Measurements from ENCODE around the gene GAA.
"Not testable (repeated sequence)": the region's sequence is repeated elsewhere in the genome, so short reads cannot be mapped to it uniquely, and the experiment has no call there.

Gene GAA

GRCh38 chr17:80084773-80085172 lies 16.6 kb upstream of the GAA start:
- no peak for DNase-seq

DNA sequence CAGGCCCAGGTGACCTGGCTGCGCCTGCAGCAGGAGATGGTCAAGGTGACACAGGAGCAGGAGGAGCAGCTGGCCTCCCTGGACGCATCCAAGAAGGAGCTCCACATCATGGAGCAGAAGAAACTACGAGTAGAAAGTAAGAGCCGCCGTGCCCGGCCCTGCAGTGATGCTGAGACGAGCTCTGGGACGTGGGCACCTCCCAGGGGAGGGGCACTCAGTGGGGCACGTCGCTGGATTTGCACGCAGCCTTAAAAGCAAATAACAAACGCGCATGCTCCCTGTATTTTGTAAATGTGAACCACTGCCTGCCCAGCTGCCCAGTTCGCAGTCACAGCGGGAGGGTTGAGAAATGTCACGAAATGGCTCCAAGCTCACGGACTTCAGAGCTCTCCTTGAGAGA lies 15.3 kb upstream of the GAA start:
- DNase-seq, result no peak

DNA sequence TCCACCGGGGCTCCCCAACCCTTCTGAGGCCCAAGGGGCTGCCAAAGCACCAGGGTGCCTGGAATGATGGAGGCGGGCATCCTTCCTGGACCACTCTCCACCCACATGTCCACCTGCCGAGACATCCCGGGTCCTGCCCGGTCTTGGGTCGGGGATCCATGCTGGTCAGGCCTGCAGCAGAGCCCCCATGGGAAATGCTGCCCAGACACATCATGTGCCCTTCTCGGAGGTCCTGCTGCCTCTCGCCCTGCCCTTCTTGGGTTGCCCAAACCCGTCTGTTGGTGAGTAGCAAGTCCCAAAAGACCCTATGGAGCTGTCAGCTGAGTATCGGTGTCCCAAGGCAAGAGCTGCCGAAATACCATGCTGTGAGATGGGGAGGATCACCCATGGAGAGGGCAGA lies 14.8 kb upstream of the GAA start:
- DNase-seq, result no peak

DNA sequence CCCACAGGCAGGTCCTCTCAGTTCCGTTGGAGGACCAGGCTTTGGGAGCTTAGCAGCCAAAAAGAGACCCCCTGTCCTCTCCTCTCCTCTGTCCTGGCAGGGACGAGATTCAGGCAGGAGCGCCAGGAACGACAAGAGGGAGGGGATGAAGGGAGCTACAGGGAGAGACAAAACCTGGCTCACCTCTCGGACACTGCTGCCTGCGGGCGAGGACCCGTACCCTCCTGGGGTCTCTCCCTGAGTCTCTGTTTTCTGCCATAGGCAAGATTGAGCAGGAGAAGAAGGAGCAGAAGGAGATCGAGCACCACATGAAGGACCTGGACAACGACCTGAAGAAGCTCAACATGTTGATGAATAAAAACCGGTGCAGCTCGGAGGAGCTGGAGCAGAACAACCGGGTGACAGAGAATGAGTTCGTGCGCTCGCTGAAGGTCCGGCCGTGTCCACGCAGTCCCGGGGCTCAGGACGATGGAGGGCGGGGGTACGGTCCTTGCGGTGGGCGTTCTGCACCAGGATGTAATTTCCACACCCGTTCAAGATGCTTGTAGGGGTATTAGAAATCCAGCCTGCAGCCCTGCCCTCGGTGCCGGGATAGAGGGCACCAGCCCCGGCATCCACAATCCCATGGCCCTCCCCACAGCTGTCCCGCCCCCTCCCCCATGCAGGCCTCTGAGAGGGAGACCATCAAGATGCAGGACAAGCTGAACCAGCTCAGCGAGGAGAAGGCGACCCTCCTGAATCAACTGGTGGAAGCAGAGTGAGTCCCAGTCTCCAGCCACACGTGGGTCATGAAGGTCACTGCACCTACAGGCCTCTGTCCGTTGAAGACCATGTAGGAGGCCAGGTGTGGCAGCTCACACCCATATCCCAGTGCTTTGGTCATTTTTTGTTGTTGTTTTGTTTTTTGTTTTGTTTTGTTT lies 13.8 kb upstream of the GAA start:
- DNase-seq, result no peak

DNA sequence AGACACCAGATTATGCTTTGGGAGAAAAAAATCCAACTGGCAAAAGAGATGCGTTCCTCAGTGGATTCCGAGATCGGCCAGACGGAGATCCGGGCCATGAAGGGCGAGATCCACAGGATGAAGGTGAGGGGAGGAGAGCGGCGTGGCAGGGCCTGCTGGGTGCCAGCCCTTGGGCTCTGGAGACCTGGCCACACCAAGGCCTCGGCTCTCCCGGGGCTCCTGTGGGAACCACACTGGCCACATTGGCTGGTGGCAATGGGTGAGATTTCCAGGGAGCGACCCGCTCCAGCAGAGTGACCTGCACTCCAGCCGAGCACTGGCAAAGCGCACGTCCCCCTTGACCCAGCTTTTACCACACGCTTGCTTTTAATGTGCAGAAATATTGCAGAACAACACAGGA lies 11.6 kb upstream of the GAA start:
- no peak for DNase-seq

GRCh38 chr17:80090164-80090563 lies 11.2 kb upstream of the GAA start:
- DNase-seq, result not testable (repeated sequence)

- no peak for DNase-seq
Measured at GRCh38 chr17:80091376-80091775, 10.0 kb upstream of the GAA start.

GRCh38 chr17:80092959-80093358 lies 8.4 kb upstream of the GAA start:
- DNase-seq, result no peak

DNA sequence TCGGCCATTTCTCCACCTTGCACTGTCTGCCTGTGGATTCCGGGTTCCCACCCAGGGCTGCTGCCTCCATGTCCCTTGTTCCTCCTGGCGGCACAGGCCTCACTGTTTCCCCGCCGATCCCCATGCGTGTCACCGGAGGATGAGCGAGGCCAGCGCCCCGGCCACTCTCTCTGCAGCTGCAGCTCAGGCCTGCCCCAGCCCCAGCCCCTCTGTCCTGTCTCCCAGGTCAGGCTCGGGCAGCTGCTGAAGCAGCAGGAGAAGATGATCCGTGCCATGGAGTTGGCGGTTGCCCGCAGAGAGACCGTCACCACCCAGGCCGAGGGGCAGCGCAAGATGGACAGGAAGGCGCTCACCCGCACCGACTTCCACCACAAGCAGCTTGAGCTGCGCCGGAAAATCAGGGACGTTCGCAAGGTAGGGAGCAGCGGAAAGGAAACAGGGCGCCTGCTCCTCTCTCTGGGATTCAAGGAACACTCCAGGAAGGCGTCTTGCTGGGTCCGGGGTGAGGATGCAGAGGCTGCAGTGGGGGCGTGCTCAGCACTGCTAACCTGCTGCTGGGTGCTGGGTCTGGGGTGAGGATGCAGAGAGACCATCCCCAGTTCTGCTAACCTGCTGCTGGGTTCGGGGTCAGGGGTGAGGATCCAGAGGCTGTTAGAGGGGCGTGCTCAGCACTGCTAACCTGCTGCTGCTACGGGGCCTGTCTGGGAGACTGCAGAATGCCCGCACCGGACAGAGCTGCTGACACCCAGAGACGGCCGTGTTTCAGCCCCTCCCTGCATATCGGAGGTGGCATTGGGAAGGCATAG lies 6.1 kb upstream of the GAA start:
- no peak for DNase-seq

DNA sequence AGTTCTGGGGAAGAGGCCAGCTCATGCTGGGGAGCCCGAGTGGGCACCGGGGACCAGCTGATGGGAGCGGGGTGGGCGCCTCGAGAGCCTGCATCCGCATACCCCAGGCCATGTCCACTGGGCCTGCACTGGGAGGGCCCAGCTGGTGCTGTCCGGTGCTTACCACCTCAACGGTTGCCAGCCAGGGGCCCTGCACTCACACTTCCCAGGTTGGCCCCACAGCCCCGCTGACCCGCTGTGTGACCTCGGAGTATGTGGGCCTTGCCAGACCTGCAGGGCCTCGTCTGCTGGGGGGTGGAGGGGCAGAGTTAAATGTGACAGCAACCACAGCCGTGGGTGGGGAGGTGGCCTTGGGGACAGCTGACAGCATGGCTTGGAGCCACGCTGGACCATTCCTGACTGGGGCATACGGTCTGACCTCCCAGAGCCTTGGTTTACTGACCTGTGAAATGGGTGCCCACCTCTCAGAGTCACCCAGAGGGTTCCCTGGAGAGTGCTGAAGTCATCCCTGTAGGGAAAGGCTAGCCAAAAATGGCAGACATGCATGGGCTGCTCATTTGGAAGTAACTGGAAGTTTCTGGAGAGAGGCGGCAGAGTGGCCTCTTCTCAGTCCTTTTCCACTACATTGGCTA lies 5.4 kb upstream of the GAA start:
- no peak for DNase-seq

DNA sequence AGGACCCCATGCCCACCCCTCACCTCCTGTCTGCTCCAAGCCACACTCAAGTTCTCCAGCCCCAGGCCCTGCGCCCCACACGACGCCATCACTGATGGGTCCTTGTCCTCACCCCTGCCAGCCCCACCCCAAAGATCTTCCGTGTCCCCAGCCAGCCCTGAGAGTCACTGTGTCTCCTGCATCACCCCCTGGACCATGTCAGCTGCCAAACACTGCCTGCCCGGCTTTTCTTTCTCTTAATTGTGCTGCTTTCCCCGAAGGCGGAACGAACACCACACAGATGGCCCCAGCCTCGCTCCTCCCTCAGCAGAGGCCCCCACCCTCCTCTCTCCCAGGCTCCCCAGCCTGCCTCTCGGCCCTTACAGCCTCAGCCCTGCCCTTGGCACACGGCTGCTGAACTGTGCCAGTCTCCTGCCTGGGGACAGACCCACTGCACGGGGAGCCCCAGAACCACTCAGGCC lies 4.8 kb upstream of the GAA start:
- peak; percentile 24 for DNase-seq

GRCh38 chr17:80097127-80097621 lies 4.2 kb upstream of the GAA start:
- no peak for DNase-seq

GRCh38 chr17:80097844-80098691 lies 3.3 kb upstream of the GAA start:
- DNase-seq, result no peak

DNA sequence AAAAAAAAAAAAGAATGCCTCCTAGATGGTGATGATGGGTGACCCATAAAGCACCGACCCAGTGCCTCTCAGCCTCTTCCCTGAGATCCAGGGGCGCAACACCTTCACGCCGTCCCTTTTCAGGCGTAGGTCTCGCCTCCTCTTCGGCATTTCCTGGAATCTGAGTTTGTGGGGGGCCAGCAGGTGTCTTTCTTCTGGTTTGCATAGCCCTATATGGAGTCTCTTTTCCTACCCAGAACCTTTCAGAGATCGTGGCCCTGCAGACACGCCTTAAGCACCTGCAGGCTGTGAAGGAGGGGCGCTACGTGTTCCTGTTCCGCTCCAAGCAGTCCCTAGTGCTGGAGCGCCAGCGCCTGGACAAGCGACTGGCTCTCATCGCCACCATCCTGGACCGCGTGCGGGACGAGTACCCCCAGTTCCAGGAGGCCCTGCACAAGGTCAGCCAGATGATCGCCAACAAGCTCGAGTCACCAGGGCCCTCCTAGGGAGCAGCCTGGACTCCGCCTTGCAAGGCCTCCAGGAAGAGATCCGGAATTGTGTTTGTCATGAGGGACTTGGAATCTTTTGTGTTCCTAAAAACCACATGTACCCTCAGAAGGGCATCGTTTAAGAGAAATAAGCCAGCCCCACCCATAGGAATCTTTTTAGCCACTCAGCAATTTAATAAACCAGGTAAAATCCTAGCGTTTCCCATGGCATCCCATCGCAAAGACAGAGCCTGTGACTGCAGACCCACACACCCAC lies 1.9 kb upstream of the GAA start:
- no peak for DNase-seq

GRCh38 chr17:80100035-80100323 lies 1.4 kb upstream of the GAA start:
- DNase-seq, result no peak

- peak; percentile 78 for DNase-seq
Measured at GRCh38 chr17:80101946-80102663, 724 bp downstream of the GAA start.

- DNase-seq, result no peak
Measured at GRCh38 chr17:80102664-80103448, 1.5 kb downstream of the GAA start.

DNA sequence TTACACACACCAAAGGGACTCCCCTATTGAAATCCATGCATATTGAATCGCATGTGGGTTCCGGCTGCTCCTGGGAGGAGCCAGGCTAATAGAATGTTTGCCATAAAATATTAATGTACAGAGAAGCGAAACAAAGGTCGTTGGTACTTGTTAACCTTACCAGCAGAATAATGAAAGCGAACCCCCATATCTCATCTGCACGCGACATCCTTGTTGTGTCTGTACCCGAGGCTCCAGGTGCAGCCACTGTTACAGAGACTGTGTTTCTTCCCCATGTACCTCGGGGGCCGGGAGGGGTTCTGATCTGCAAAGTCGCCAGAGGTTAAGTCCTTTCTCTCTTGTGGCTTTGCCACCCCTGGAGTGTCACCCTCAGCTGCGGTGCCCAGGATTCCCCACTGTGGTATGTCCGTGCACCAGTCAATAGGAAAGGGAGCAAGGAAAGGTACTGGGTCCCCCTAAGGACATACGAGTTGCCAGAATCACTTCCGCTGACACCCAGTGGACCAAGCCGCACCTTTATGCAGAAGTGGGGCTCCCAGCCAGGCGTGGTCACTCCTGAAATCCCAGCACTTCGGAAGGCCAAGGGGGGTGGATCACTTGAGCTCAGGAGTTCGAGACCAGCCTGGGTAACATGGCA lies 2.2 kb downstream of the GAA start:
- no peak for DNase-seq

DNA sequence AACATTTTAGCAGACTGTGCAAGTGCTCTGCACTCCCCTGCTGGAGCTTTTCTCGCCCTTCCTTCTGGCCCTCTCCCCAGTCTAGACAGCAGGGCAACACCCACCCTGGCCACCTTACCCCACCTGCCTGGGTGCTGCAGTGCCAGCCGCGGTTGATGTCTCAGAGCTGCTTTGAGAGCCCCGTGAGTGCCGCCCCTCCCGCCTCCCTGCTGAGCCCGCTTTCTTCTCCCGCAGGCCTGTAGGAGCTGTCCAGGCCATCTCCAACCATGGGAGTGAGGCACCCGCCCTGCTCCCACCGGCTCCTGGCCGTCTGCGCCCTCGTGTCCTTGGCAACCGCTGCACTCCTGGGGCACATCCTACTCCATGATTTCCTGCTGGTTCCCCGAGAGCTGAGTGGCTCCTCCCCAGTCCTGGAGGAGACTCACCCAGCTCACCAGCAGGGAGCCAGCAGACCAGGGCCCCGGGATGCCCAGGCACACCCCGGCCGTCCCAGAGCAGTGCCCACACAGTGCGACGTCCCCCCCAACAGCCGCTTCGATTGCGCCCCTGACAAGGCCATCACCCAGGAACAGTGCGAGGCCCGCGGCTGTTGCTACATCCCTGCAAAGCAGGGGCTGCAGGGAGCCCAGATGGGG lies 3.1 kb downstream of the GAA start:
- DNase-seq, result no peak
